Femur (tissue), 1 donor: ENCODE data around the gene DPP7.
"Not testable (repeated sequence)": the region's sequence is repeated elsewhere in the genome, so short reads cannot be mapped to it uniquely, and the experiment has no call there.

ENCODE experiments used
- DNase-seq: peaks from one replicate; pipeline ENCODE4 v3.0.0-alpha.2; 2017

Gene DPP7

DNA sequence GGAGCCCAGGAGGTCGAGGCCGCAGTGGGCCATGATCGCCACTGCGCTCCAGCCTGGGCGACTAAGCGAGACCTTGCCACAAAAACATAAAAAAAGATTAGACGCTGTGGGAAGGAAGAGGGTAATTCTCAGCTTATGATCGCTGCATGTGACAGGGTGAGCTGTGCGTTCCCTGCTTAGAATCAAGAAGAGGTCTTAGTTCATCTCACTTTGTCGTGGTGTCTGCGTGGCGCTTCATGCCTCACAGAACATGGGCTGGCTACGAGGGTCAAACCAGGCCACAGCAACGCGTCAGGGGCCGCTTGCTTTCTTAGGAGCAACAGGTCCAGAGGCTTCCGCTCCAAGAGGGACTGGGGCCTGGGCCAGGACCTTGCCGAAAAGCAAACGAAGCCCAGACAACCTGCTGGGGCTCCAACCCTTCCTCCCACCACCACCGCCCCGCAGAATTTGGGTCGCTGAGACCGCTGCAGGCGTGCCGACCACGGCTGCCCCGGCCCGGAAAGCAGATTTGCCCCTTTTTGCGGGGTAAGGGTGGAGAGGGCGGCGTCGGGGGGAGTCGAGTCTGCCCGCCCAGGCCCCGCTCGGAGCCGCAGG lies 14.4 kb upstream of the DPP7 start:
- no peak for DNase-seq

DNA sequence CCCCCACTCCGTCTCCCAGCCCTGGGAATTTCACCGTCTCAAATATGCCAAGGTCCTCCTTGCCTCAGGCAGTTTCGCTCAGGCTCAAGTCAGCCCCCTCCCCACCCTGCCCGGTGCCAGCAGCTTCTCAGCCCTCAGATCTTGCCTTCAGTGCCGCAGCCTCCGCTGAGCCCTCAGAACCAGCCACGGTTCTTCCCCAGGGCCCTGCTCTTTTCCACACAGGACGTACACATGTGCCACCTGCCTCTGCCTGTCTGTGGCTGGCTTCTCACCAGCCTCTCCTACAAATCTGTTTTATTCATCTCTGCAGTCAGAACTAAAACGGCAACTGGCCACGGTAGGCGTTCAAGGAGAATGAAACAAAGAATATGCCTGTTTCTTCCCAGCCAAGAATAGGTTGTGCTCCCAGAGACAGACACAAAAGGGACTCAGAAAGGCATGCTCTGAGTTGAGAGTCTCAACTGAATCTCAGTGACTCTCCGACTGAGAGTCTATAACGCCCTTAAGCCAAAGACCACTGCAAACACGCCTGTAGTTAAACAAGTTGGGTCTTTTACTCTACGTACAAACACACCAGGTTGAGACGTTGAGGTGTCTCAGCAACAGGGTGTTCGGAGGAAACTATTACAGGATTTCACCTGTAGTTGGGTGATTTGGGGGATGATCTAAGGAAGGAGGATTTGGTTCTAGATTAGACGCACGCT lies 13.8 kb upstream of the DPP7 start:
- DNase-seq, result no peak

- DNase-seq, result no peak
These were observed 13.0 kb upstream of the DPP7 start for GRCh38 chr9:137127301-137128157.

- no peak for DNase-seq
These were observed 12.3 kb upstream of the DPP7 start for GRCh38 chr9:137126786-137127185.

DNA sequence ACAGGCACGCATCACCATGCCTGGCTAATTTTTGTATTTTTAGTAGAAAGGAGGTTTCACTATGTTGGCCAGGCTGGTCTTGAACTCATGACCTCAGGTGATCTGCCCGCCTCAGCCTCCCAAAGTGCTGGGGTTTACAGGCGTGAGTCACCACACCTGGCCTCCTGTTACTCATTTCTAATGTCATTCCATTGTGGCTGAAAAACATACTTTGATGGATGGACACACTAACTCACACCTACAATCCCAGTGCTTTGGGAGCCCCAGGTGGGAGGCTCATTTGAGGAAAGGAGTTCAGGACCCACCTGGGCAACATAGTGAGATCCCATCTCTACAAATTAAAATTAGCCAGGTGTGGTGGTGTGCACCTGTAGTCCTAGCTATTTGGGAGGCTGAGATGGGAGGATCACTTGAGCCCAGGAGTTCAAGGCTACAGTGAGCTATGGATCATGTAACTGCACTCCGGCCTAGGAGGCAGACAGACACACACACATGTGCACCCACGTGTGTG lies 9.5 kb upstream of the DPP7 start:
- DNase-seq, result not testable (repeated sequence)

DNA sequence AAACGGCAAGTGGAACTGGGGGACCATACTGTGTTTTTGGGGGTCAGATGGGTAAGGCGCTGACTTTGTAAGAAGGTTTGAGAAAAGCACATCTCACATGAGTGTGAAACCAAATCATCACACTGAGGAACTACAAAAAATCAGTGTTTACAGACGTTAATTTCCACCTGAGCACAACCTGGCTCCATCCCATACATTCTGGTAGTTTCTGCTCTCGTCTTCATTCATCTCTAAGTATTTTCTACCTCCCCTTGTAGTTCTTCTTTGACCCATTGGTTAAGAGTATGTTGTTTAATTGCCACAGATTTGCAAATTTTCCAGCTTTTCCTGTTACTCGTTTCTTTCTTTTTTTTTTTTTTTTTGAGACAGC lies 8.9 kb upstream of the DPP7 start:
- no peak for DNase-seq

DNA sequence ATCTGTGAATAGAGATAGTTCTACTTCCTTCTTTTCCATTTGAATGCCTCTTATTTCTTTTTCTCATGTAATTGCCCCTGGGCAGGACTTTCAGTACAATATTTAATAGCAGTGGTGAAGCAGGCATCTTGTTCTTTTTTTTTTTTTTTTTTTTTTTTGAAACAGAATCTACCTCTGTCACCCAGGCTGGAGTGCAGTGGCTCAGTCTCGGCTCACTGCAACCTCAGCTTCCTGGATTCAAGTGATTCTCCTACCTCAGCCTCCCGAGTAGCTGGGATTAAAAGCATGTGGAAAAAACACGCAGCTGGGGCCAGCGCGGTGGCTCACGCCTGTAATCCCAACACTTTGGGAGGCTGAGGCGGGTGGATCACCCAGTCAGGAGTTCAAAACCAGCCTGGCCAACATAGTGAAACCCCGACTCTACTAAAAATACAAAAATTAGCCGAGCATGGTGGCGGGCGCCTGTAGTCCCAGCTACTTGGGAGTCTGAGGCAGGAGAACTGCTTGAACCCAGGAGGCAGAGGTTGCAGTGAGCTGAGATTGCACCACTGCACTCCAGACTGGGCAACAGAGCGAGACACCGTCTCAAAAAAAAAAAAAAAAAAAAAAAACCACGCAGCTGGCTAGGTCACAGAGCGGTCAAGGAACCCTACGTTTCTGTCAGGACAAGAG lies 8.4 kb upstream of the DPP7 start:
- not testable (repeated sequence) for DNase-seq

GRCh38 chr9:137121927-137122795 lies 7.6 kb upstream of the DPP7 start:
- not testable (repeated sequence) for DNase-seq

GRCh38 chr9:137118092-137118603 lies 3.6 kb upstream of the DPP7 start:
- not testable (repeated sequence) for DNase-seq

- no peak for DNase-seq
These were observed 2.8 kb upstream of the DPP7 start for GRCh38 chr9:137117269-137117731.

- DNase-seq, result no peak
These were observed 2.2 kb upstream of the DPP7 start for GRCh38 chr9:137116728-137117127.

- DNase-seq, result no peak
These were observed 1.5 kb upstream of the DPP7 start for GRCh38 chr9:137116027-137116507.

DNA sequence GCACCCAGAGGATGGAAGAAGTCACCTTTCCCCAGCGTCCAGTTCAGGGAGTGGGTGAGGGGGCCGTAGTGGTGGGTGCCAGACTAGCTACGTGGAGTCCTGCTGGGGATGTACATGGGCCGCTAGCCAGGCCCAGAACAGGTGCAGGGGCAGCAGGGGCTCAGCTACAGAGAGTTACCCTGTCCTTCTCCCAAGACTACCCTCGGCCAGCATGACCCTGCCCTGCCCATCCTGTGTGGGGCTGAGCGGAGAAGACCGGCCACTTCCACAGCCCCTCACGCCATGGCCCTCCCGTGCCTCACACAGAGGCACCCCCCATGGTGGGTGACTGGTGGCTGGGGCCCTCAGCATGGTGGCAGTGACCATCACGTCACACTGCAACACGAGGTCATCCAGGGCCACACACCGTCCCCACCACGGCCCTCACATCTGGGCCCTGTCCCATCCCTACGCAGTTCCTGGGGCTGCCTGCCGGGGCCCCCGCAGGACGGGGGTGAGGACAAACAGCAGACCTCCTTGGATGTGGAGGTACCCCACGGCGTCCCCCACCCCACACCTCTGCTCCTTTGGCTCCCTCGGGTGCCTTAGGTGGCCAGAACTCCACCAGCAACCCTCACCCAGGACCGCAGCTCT lies 977 bp upstream of the DPP7 start:
- no peak for DNase-seq

DNA sequence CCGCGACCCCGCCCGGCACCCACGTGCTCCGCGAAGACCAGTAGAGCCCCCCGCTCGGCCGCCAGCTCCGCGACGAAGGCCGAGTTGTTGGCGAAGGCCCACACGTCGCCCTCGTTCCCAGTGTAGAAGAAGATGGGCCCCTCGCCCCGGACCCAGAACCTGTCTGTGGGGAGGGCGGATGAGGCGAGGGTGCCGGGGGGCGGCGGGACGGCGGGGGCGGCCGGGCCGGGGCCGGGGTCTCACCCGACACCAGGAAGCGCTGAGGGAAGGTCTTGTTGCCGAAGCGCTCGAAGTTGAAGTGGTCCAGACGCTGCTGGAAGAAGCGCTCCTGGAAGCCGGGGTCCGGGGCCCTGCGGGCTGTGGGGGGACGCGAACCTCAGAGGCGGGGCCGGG lies 317 bp downstream of the DPP7 start:
- DNase-seq, result no peak

DNA sequence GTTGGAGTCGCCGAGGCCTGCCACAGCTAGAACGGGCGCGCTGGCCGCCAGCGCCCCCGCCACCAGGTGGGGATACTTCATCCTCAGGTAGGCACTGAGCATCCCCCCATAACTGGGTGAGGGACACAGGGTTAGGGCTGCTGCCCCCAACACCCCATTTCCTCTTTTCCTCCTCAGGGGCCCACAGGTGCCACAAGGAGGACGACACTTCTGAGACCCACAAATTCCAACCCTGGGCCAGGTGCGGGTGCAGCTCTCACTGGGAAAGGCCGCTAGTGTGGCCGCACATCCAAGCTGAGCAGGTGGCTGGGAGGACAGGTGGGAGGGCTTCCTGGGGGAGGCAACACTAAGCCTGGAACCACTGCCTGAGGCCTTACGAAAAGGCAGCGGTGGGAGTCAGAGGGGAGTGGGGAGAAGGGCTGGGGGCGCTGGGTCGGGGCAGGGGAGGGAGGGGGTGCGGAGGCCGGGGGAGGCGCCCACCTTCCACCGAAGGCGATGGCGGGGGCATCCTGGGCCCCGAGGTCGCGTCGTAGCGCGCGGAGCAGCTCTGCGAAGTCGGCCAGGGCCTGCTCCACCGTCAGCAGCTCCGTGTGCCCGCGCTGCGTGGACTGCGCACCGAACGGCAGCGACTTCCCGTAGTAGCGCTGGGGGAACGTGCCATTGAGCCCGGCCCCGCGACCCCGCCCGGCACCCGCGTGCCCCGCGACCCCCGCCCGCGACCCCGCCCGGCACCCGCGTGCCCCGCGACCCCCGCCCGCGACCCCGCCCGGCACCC lies 961 bp downstream of the DPP7 start:
- no peak for DNase-seq

DNA sequence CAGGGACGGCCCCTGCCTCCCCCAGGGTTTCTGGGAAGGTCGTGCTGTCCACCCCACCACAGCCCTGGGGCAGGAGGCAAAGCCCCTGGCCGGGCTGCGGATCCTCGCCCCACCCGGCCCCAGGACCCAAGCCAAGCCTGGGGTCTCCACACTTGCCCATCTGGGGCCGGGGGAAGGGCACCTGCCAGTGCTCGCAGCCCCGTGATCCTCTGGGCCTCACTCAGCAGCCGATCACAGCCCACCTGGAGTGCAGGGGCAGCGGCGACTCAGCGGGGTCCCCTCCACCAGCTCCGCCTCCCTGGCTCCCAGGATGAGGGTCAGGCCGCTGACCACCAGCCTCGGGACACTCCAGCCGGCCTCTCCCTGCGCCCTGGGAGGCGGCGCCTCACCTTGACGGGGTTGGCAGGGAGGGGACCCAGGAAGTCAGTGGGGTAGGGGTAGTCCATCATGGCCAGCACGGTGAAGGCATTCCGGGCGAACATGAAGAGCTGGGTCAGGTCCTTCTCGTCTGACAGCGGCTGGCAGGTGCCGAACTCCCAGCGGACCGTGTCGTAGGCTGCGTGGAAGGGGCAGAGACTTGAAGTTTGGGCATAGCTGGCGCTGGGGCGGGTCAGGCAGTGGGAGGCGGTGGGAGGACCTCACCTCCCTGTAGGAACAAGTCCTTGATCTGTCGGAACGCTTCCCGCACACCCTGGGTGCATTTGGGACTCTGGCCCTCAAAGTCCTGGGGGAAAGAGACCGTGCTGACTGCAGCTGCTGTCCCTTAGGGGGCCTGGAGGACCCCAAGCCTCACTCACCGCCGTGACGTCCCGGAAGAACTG lies 1.8 kb downstream of the DPP7 start:
- no peak for DNase-seq

DNA sequence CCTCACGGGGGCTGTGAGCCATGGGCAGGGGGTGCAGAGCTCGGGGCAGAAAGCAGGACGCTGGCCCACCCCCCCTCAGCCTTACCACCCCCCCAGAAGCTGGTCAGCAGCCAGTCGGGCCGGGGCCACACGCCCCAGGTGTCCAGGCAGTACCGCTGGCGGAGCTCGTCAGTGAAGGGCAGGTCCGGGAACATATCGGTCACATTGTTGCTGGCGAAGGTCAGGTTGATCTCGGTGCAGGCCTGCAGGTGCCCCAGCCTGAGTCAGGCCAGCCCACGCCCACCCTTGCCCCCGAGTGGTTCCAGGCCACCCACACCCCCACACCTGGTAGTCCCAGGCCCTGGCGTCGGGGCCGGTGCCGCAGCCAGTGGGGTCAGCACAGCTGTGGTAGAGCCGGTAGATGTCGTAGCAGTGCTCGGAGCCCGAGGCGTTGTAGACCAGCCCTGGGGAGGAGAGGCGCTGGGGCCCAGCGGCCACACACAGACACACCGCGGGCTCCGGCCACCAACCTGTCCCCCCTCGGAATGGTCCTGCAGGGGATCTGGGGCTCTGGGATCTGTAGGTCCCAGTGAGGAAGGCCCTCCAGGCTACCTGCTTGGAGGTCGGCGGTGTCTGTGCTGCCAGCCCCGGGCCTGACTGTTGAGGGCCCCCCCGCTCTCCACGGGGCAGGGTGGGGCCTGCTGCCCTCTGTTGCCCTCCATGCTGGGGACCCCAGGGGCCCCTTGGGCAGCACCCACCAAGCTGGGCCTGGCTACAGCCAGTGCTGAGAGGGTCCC lies 2.6 kb downstream of the DPP7 start:
- DNase-seq, result no peak
